ENCODE data around the gene PRR13. TPM values are rescaled to one million over a fixed set of nuclear protein-coding genes. Genes with fewer than 3 reads are reported as not detected.

PRR13 gene
- total and polyA plus RNA-seq, 8 donors = 44.3 to 437 (median 164) TPM

- peaks cover 9 to 39% (median 37%) of the 10 kb centered on the region in 4 donors for H3K36me3 ChIP-seq
- H3K4me3 ChIP-seq = no peak overlapping the region
- DNase-seq = no peak
- peaks cover 14 to 27% (median 20%) of the 10 kb centered on the region in 4 donors for H3K4me1 ChIP-seq
- TF ChIP-seq CTCF (IDR thresholded peaks at IDR 0.05) = no peak
- no peak for TF ChIP-seq POLR2AphosphoS5 (IDR thresholded peaks at IDR 0.05)
- no peak for TF ChIP-seq EP300 (IDR thresholded peaks at IDR 0.05)
- TF ChIP-seq POLR2A (IDR thresholded peaks at IDR 0.05) = no peak
- intact Hi-C loops (cut with DNase I; ENCODE audit: low total_unique reads) = no loop called here
- H3K9me3 ChIP-seq = no peaks in the 10 kb centered on the region
- H3K27ac ChIP-seq = no peak overlapping the region
- 85 to 95% (median 87%) methylated on average over 5 of the region's 5 CpGs for WGBS, 5 donors
- H3K27me3 ChIP-seq = no peaks in the 10 kb centered on the region
These were observed 47.8 kb downstream of the PRR13 start for GRCh38 chr12:53489242-53489864.

GRCh38 chr12:53492188-53492587, 50.7 kb downstream of the PRR13 start:
- TF ChIP-seq POLR2A (IDR thresholded peaks at IDR 0.05) = no peak
- intact Hi-C loops (cut with DNase I; ENCODE audit: low total_unique reads) = no loop called here
- Histone ChIP-seq H3K27me3 (no peaks in the 10 kb centered on the region), H3K36me3 (peaks cover 0 to 10% (median 9%) of the 10 kb centered on the region in 4 donors), H3K4me3 (peak overlapping the region; percentile 51 to 63 (median 56)), H3K4me1 (peaks cover 19 to 46% (median 30%) of the 10 kb centered on the region in 4 donors), H3K27ac (peak overlapping the region; percentile 23 to 89 (median 83)), H3K9me3 (no peaks in the 10 kb centered on the region)
- 52 to 67% (median 55%) methylated on average over 20 of the region's 20 CpGs for WGBS, 5 donors
- DNase-seq = peak in 1 of 2 donors; percentile 42

- H3K27me3 ChIP-seq = no peaks in the 10 kb centered on the region
- H3K9me3 ChIP-seq = no peaks in the 10 kb centered on the region
- 0 to 2% (median 1%) methylated on average over 26 to 50 of the region's 52 CpGs for WGBS, 5 donors
- TF ChIP-seq EP300 (IDR thresholded peaks at IDR 0.05) (no peak), CTCF (IDR thresholded peaks at IDR 0.05) (no peak), POLR2A (IDR thresholded peaks at IDR 0.05) (peak in 2 of 4 donors; percentile 44 to 73), POLR2AphosphoS5 (IDR thresholded peaks at IDR 0.05) (peak in 2 of 3 donors; percentile 51 to 76)
- peak overlapping the region; percentile 51 to 63 (median 56) for H3K4me3 ChIP-seq
- peaks cover 0 to 2% (median under 1%) of the 10 kb centered on the region in 4 donors for H3K36me3 ChIP-seq
- intact Hi-C loops (cut with DNase I; ENCODE audit: low total_unique reads) = no loop called here
- H3K4me1 ChIP-seq = peaks cover 19 to 54% (median 30%) of the 10 kb centered on the region in 4 donors
- DNase-seq = peak; percentile 92 to 98
- peak overlapping the region; percentile 70 to 89 (median 83) for H3K27ac ChIP-seq
These were observed 51.5 kb downstream of the PRR13 start for GRCh38 chr12:53492830-53493609.

GRCh38 chr12:53493610-53494391, 52.3 kb downstream of the PRR13 start:
- H3K4me3 ChIP-seq = peak overlapping the region; percentile 51 to 63 (median 56)
- DNase-seq = peak in 1 of 2 donors; percentile 43
- H3K27me3 ChIP-seq = no peaks in the 10 kb centered on the region
- peak overlapping the region; percentile 70 to 89 (median 83) for H3K27ac ChIP-seq
- no peak for TF ChIP-seq EP300 (IDR thresholded peaks at IDR 0.05)
- TF ChIP-seq POLR2A (IDR thresholded peaks at IDR 0.05) = no peak
- TF ChIP-seq CTCF (IDR thresholded peaks at IDR 0.05) = no peak
- no peak for TF ChIP-seq POLR2AphosphoS5 (IDR thresholded peaks at IDR 0.05)
- intact Hi-C loops (cut with DNase I; ENCODE audit: low total_unique reads) = no loop called here
- no peaks in the 10 kb centered on the region for H3K9me3 ChIP-seq
- H3K4me1 ChIP-seq = peaks cover 26 to 62% (median 34%) of the 10 kb centered on the region in 4 donors
- no peaks in the 10 kb centered on the region for H3K36me3 ChIP-seq
- WGBS, 5 donors = 24 to 36% (median 29%) methylated on average over 11 of the region's 11 CpGs

Other genes starting within 250 kb of the PRR13 start
- gene ITGB7, start 234.5 kb upstream of the PRR13 start, total RNA-seq = 10 to 100 TPM in 1 of 5 donors, 1 to 10 TPM in 2, not detected in 2; 4.6 to 29.5 (median 5.7) TPM
- gene ITGB7, start 234.5 kb upstream of the PRR13 start, polyA plus RNA-seq = 1 to 10 TPM in 2 of 3 donors, under 1 TPM in 1; 0.56 to 3.8 (median 1.7) TPM
- gene RARG, start 209.5 kb upstream of the PRR13 start, total RNA-seq = 10 to 100 TPM in 2 of 5 donors, 1 to 10 TPM in 3; 2.0 to 26.5 (median 9.5) TPM
- 10 to 100 TPM in 1 of 3 donors, 1 to 10 TPM in 2; 4.9 to 37.7 (median 9.6) TPM for gene RARG, start 209.5 kb upstream of the PRR13 start, polyA plus RNA-seq
- gene ESPL1, start 173.4 kb upstream of the PRR13 start, total RNA-seq = 10 to 100 TPM in 1 of 5 donors, 1 to 10 TPM in 4; 3.3 to 43.2 (median 6.6) TPM
- 10 to 100 TPM in 1 of 3 donors, under 1 TPM in 2; 0.15 to 13.1 (median 0.75) TPM for gene ESPL1, start 173.4 kb upstream of the PRR13 start, polyA plus RNA-seq
- 100 to 1,000 TPM; 207 to 623 (median 288) TPM for gene PFDN5, start 146.2 kb upstream of the PRR13 start, total RNA-seq
- gene PFDN5, start 146.2 kb upstream of the PRR13 start, polyA plus RNA-seq = 1,000 to 10,000 TPM; 1,294 to 1,886 (median 1,325) TPM
- gene MYG1, start 142.0 kb upstream of the PRR13 start, total RNA-seq = 10 to 100 TPM; 16.0 to 33.9 (median 29.0) TPM
- 100 to 1,000 TPM in 1 of 3 donors, 10 to 100 TPM in 2; 89.5 to 120 (median 98.5) TPM for gene MYG1, start 142.0 kb upstream of the PRR13 start, polyA plus RNA-seq
- gene AAAS, start 120.1 kb upstream of the PRR13 start, total RNA-seq = 10 to 100 TPM; 22.6 to 59.4 (median 43.3) TPM
- gene AAAS, start 120.1 kb upstream of the PRR13 start, polyA plus RNA-seq = 10 to 100 TPM; 19.7 to 49.7 (median 19.7) TPM
- gene SP7, start 105.4 kb upstream of the PRR13 start, total RNA-seq = not detected
- not detected for gene SP7, start 105.4 kb upstream of the PRR13 start, polyA plus RNA-seq
- 100 to 1,000 TPM in 1 of 5 donors, 10 to 100 TPM in 4; 13.3 to 142 (median 36.8) TPM for gene SP1, start 61.6 kb upstream of the PRR13 start, total RNA-seq
- 10 to 100 TPM; 10.2 to 16.2 (median 12.2) TPM for gene SP1, start 61.6 kb upstream of the PRR13 start, polyA plus RNA-seq
- gene AMHR2, start 17.9 kb upstream of the PRR13 start, total RNA-seq = not detected
- 1 to 10 TPM in 1 of 3 donors, under 1 TPM in 2; 0.23 to 1.8 (median 0.25) TPM for gene AMHR2, start 17.9 kb upstream of the PRR13 start, polyA plus RNA-seq
- 100 to 1,000 TPM; 109 to 509 (median 431) TPM for gene PCBP2, start 10.4 kb downstream of the PRR13 start, total RNA-seq
- 100 to 1,000 TPM; 407 to 714 (median 486) TPM for gene PCBP2, start 10.4 kb downstream of the PRR13 start, polyA plus RNA-seq
- 100 to 1,000 TPM in 1 of 5 donors, 10 to 100 TPM in 4; 13.2 to 279 (median 43.3) TPM for gene MAP3K12, start 57.7 kb downstream of the PRR13 start, total RNA-seq
- 1 to 10 TPM; 5.4 to 9.8 (median 6.0) TPM for gene MAP3K12, start 57.7 kb downstream of the PRR13 start, polyA plus RNA-seq
- gene TARBP2, start 59.5 kb downstream of the PRR13 start, total RNA-seq = 10 to 100 TPM in 4 of 5 donors, not detected in 1; 24.0 to 36.5 (median 32.0) TPM
- gene TARBP2, start 59.5 kb downstream of the PRR13 start, polyA plus RNA-seq = 10 to 100 TPM; 22.6 to 32.7 (median 27.4) TPM
- gene NPFF, start 65.8 kb downstream of the PRR13 start, total RNA-seq = not detected
- not detected for gene NPFF, start 65.8 kb downstream of the PRR13 start, polyA plus RNA-seq
- gene ATF7, start 184.6 kb downstream of the PRR13 start, total RNA-seq = 10 to 100 TPM in 4 of 5 donors, 1 to 10 TPM in 1; 9.0 to 93.4 (median 16.5) TPM
- gene ATF7, start 184.6 kb downstream of the PRR13 start, polyA plus RNA-seq = 10 to 100 TPM; 12.9 to 20.9 (median 14.3) TPM
- gene ATP5MC2, start 234.3 kb downstream of the PRR13 start, total RNA-seq = 100 to 1,000 TPM in 3 of 5 donors, 10 to 100 TPM in 2; 75.0 to 255 (median 241) TPM
- 100 to 1,000 TPM; 517 to 864 (median 543) TPM for gene ATP5MC2, start 234.3 kb downstream of the PRR13 start, polyA plus RNA-seq